GM19463 (cell line): ENCODE data around the gene GRID1.
A peak's percentile ranks its signal among the peaks of the same experiment; 100 is the strongest.

Experiments used
- ATAC-seq: cut with Tn5 transposase; IDR thresholded peaks from one replicate; pipeline ENCODE4 v1.9.1; 2021; ENCODE audit warnings: mild to moderate bottlenecking, moderate library complexity; ENCODE audit not compliant: unreplicated experiment

Gene GRID1

DNA sequence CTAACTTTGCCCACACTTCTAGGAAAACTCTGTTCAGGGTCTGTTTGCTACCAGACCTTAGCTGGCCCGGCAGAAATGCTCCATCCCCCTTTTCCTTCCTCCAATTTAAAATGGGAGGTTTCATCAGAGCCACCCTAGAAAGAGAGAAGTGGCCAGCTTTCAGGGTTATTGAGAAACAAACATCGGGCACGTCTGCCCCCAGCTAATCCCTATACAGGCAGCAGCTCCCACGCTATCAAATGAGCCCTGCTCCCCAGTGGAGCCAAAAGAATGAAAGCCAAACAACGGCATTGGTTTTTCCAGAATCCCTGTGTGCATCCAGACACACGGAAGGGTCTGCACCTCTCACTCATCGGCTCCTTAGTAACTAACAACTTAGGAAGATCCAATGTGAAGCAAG lies 132.5 kb downstream of the GRID1 start:
- no peak for ATAC-seq

- ATAC-seq = no peak
These were observed 133.5 kb downstream of the GRID1 start for GRCh38 chr10:86233131-86233530.

DNA sequence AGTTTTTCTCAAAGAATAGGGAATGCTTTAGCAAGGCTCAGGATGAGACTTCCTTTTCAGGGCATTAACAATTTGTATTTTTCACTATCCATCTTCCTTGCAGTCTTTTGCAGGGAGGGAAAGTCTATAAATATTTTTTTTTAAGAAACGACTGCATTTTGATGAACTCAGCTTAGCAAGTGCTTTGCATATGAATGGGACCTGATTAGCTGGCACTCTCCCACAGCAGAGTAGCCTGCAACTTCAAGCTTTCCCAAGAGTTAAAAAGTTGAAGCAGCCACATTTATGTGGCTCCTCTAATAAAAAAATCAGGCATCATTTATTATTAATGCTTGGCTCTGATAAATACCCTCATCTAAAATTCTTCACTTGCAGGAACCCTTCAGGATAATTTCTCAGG lies 134.0 kb downstream of the GRID1 start:
- no peak for ATAC-seq

DNA sequence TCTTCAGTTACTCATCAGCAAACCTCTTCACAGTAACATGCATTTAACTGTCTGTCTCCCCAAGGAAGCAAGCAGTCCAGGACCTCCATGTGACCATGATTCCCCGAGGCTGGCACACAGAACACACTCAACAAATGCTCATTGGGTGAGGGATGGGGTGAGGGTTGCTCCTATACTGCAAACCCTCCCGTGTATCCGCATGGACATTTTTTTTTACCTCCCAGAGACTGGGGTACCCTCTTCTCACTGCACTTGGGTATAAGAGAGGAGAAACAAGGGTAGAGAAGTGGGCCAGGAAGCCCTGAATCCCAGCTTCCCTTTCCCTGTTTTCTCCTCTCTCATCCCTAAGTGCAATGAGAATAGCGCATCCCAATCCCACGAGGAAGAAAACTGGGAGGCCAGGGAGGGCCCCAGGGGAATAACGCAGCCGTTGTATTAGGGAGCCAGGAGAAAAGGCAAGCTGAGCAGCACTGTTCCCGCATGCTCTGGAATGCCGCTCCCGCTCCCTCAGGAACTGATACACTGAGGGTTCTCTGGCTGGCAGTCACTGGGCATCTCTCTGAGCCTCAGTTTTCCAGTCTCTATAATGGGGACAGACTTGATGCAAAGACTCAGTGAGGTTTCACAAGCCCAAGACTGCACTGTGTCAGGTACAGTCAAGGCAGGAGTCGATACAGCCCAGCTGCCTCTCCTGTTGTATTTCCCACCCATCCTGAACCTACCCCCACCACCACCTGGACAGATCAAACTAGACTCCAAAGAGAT lies 134.6 kb downstream of the GRID1 start:
- ATAC-seq = no peak

DNA sequence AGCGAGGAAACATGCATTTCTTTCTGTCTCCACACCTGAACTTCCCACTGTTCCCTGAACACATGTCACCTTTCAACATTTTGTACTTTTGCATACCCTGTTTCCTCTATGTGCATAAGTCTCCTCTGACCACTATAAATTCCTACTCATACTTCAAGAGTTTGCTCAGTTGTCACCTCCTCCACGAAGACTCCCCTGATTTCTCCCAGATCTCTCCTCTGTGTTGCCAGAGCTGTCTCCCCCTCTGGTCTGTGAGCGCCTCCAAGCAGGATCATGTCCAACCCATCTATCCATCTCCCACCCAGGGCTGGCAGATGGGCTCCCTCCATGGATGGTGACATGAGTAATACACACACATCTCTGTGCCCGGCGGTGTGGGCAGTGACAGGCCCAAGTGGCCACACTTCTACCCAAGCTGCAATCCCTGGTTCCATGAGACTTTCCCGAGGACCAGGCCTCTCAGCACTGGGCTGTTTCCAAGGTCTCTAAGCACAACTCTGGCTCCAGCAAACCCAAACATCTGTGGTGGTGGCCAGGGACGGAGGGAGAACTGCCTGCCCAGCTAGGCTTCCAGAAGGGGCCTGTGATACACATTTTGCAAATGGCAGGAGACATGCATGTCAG lies 135.9 kb downstream of the GRID1 start:
- ATAC-seq = no peak

- ATAC-seq = no peak
These were observed 136.6 kb downstream of the GRID1 start for GRCh38 chr10:86229811-86230556.

DNA sequence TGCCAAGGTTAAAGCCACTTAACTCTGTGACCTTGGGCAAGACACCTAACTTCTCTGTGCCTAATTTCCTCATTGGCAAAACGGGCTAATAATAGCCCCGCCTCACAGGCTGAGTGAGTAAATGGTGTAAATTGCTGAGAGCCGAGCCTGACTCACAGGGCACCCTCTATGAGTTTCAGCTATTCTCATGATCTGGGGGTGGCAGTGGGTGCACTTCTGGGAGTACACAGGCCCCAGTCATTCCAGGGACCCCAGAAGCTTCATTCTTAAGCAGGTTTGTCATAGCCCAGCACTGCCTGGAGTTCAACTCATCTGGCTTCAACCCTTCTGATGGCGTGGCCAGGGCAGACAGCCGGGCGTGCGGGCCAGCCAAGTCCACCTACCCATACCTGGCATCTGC lies 137.2 kb downstream of the GRID1 start:
- ATAC-seq = no peak

GRCh38 chr10:86227501-86228258 lies 138.9 kb downstream of the GRID1 start:
- ATAC-seq = no peak

- ATAC-seq = no peak
These were observed 139.8 kb downstream of the GRID1 start for GRCh38 chr10:86226781-86227201.

DNA sequence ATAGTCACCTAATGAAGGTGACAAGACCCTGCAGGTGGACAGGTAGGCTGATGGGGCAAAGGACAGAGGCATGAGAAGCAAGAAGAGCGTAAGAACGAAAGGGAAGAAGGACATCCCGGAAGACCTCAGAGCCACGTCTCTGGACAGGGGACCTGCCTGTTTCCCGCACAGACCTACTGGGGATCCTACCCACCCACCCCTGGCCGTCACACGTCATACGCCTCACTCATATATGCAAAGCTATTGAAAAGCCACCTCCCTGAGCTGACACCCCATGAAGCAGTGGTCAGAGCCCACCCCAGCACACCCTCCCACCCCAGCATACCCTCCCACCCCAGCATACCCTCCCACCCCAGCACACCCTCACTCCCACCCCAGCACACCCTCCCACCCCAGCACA lies 140.6 kb downstream of the GRID1 start:
- no peak for ATAC-seq

- peak; percentile 43 for ATAC-seq
These were observed 141.4 kb downstream of the GRID1 start for GRCh38 chr10:86225103-86225782.

GRCh38 chr10:86224354-86225102 lies 142.1 kb downstream of the GRID1 start:
- ATAC-seq = peak; percentile 73

- no peak for ATAC-seq
These were observed 143.3 kb downstream of the GRID1 start for GRCh38 chr10:86223256-86223655.

DNA sequence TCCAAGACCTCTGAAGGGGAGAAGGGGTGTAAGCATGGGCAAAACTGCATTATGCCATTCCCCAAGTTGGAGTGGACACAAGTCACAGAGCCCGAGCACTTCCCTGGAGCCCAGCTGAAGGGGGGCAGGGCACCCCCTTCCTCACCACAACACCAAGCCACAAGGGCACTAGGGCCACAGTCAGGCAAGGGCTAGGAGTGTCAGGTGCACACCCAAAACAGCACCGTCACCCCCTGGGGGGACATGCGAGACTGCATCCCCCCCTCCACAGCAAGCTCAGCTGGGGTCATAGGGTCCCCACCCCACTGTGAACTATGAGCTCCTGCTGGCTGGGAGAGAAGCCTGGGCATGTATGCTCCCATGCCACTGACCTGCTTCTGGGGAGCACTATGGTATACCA lies 143.9 kb downstream of the GRID1 start:
- no peak for ATAC-seq

DNA sequence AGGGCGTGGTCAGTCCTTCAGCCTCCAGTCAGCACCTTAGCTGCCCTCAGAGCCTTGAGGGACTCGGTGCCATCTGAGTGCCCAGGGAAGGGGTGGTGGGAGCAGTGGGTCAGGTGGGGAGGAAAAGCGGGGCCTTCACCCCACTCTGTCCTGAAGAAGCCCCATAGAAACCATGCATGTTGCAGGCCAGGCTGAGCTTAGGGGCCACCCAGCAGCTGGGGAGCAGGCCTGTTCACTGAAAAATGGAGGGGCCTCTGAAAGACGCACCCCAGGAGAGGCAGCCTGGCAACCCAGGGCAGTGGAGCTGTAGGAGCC lies 144.3 kb downstream of the GRID1 start:
- ATAC-seq = no peak

GRCh38 chr10:86221442-86222335 lies 144.9 kb downstream of the GRID1 start:
- no peak for ATAC-seq

DNA sequence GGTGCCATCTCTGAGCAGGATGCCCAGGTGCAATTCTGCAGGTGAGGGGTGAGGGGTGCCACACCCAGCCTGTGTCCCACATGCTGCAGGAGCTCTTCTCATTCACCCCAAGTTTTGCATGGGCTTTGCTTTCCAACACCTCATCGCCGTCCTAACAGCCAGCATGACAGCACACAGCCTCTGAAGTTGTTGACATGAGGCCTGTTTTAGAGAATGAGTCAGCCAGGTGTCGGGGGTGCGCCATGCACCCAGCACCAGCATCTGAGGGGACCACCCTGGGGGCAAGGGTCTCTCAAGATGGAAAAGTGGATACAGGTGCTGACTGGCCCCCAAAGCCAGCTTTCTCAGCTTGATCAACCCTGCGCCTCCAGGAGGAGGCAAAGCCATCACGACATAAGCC lies 146.0 kb downstream of the GRID1 start:
- ATAC-seq = no peak

DNA sequence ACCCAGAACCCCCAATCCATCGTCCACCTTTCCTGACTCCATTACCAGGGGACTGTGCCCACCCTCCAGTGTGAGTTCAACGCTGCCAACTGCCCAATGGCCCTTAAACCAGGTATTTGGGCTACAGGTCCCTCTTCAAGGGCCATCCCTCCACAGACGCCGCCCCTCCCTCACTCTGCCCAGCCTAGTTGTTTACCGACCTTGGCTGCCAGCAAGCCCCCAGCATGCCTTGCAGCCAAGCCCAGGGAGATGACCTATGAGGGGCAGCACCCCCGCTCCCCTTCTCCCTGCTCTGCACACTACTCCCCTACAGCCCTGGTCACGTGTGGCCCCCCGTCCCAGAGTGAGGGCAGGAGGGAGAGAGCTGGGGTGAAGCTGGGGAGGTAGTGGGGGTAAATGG lies 147.3 kb downstream of the GRID1 start:
- no peak for ATAC-seq

DNA sequence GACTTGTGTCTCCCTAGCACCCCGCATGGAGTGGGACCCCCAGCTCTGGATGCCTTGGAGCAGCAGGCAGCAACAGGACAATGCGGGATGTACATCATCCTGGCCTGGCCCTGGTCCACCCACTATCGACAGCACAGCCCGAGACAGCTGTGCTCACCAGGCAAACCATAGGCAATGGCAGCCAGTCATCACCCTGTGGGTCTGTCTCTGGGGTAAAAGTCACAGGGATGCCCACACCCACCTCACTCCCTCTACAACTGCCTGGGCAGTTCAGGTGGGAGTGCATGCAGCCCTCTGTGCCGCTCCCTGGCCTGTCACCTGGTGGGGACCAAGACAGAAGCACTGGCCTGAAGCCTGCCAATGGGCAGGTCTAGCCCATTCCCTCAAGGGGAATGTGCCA lies 147.8 kb downstream of the GRID1 start:
- ATAC-seq = no peak
